WTC11 (cell line): ENCODE data around the gene SEL1L. TPM values are rescaled to one million over a fixed set of nuclear protein-coding genes. Genes with fewer than 3 reads are reported as not detected.

Experiments used
- ATAC-seq: fragments of 200-7000 bp; cut with Tn5 transposase; 2 replicates; pipeline ENCODE4 v1.10.0; 2021; ENCODE audit warnings: mild to moderate bottlenecking, moderate library complexity
- CTCF ChIA-PET: fragments of 300-600 bp; sonication (Branson Sonifier 250); formaldehyde crosslinking; loops from one replicate; lab custom pipeline; 2021; ENCODE audit warnings: antibody characterized with exemption; lab: Charles Lee
- POLR2A ChIA-PET: fragments of 350-600 bp; sonication (Branson Sonifier 250); formaldehyde crosslinking; loops from one replicate; lab custom pipeline; 2021; ENCODE audit warnings: antibody characterized with exemption; lab: Charles Lee
- DNase-seq: peaks from one replicate; pipeline ENCODE4 v3.0.0; 2021; ENCODE audit warnings: low spot score
- H3K27ac Mint-ChIP-seq: 2 replicates; pipeline ENCODE4 v1.8.0; 2021; ENCODE audit warnings: mixed read lengths
- H3K27me3 Mint-ChIP-seq: 2 replicates; pipeline ENCODE4 v1.8.0; 2021; ENCODE audit warnings: low read depth, mild to moderate bottlenecking, moderate library complexity, mixed read lengths
- H3K36me3 Mint-ChIP-seq: 2 replicates; pipeline ENCODE4 v1.8.0; 2021; ENCODE audit warnings: mixed read lengths
- H3K4me1 Mint-ChIP-seq: 2 replicates; pipeline ENCODE4 v1.8.0; 2022; ENCODE audit warnings: mixed read lengths
- H3K4me3 Mint-ChIP-seq: 2 replicates; pipeline ENCODE4 v1.8.0; 2021; ENCODE audit warnings: mild to moderate bottlenecking, moderate library complexity, mixed read lengths
- H3K9me3 Mint-ChIP-seq: 2 replicates; pipeline ENCODE4 v1.8.0; 2021; ENCODE audit warnings: mixed read lengths
- E2F5 ChIP-seq: sonication (generic); formaldehyde crosslinking; IDR thresholded peaks from 2 replicates; pipeline ENCODE4 v1.8.1; 2022; ENCODE audit warnings: mild to moderate bottlenecking, moderate library complexity, missing genetic modification reagents
- ERG ChIP-seq: fragments of 250-450 bp; sonication (Bioruptor Pico); IDR thresholded peaks from 2 replicates; pipeline ENCODE4 v1.8.0; 2021; ENCODE audit warnings: mild to moderate bottlenecking
- ESRRA ChIP-seq: sonication (generic); formaldehyde crosslinking; IDR thresholded peaks from 2 replicates; pipeline ENCODE4 v1.8.1; 2022; ENCODE audit warnings: mild to moderate bottlenecking, missing genetic modification reagents, borderline replicate concordance
- SMAD4 ChIP-seq: sonication (generic); formaldehyde crosslinking; IDR thresholded peaks from 2 replicates; pipeline ENCODE4 v1.8.0; 2022; ENCODE audit warnings: mild to moderate bottlenecking, missing genetic modification reagents
- SOX15 ChIP-seq: fragments of 250-450 bp; sonication (Bioruptor Pico); IDR thresholded peaks from 2 replicates; pipeline ENCODE4 v1.9.0; 2021; ENCODE audit warnings: mild to moderate bottlenecking
- ZBTB43 ChIP-seq: sonication (generic); formaldehyde crosslinking; IDR thresholded peaks from 2 replicates; pipeline ENCODE4 v1.8.1; 2023; ENCODE audit warnings: mild to moderate bottlenecking, missing genetic modification reagents
- ZNF232 ChIP-seq: sonication (generic); formaldehyde crosslinking; IDR thresholded peaks from 2 replicates; pipeline ENCODE4 v1.8.0; 2022; ENCODE audit warnings: mild to moderate bottlenecking, missing genetic modification reagents
- ZNF423 ChIP-seq: fragments of 250-450 bp; sonication (Bioruptor Pico); IDR thresholded peaks from 2 replicates; pipeline ENCODE4 v2.1.2; 2022; ENCODE audit warnings: mild to moderate bottlenecking, moderate library complexity
- total RNA-seq: library from RNA; stranded (reverse); gene quantifications from 3 replicates; pipeline ENCODE4 v1.2.3, GENCODE V29; 2021
- TF ChIP-seq, protein P1 (sequence below): sonication (generic); formaldehyde crosslinking; conservative IDR thresholded peaks from 2 replicates; pipeline ENCODE4 v1.8.1; 2023; ENCODE audit warnings: mild to moderate bottlenecking, low read depth, missing genetic modification reagents, moderate library complexity
- TF ChIP-seq, protein P2 (sequence below): fragments of 250-450 bp; sonication (Bioruptor Pico); IDR thresholded peaks from 2 replicates; pipeline ENCODE4 v2.1.2; 2022; ENCODE audit warnings: mild to moderate bottlenecking, moderate library complexity
- TF ChIP-seq, protein P3 (sequence below): sonication (generic); formaldehyde crosslinking; IDR thresholded peaks from 2 replicates; pipeline ENCODE4 v1.8.1; 2023; ENCODE audit warnings: mild to moderate bottlenecking, missing genetic modification reagents, moderate library complexity
- TF ChIP-seq, protein P4 (sequence below): fragments of 250-450 bp; sonication (Bioruptor Pico); IDR thresholded peaks from 2 replicates; pipeline ENCODE4 v1.9.0; 2021; ENCODE audit warnings: moderate library complexity, mild to moderate bottlenecking, inconsistent platforms, borderline replicate concordance

SEL1L gene
- total RNA-seq, 1 experiment from 2014 or later = 29.1 TPM

DNA sequence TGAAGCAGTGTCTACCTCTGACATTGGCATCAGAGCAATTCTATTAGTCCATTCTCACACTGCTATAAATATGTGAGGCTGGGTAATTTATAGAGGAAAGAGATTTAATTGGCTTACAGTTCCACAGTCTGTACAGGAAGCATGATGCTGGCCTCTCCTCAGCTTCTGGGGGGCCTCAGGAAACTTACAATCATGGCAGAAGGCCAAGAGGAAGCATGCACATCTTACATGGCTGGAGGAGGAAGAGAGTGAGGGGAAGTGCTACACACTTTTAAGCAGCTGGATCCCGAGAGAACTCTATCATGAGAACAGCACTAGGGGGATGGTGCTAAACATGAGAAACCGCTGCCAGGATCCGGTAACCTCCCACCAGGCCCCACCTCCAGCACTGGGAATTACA, 25.7 kb upstream of the SEL1L start:
- H3K4me3 Mint-ChIP-seq = no peak overlapping the region
- H3K9me3 Mint-ChIP-seq = 0 out of 2 replicates have a peak, but pooled peaks cover 4% of the 10 kb centered on the region
- H3K27me3 Mint-ChIP-seq = peaks cover 36% of the 10 kb centered on the region
- POLR2A ChIA-PET = no interaction called here
- TF ChIP-seq, protein P1, sequence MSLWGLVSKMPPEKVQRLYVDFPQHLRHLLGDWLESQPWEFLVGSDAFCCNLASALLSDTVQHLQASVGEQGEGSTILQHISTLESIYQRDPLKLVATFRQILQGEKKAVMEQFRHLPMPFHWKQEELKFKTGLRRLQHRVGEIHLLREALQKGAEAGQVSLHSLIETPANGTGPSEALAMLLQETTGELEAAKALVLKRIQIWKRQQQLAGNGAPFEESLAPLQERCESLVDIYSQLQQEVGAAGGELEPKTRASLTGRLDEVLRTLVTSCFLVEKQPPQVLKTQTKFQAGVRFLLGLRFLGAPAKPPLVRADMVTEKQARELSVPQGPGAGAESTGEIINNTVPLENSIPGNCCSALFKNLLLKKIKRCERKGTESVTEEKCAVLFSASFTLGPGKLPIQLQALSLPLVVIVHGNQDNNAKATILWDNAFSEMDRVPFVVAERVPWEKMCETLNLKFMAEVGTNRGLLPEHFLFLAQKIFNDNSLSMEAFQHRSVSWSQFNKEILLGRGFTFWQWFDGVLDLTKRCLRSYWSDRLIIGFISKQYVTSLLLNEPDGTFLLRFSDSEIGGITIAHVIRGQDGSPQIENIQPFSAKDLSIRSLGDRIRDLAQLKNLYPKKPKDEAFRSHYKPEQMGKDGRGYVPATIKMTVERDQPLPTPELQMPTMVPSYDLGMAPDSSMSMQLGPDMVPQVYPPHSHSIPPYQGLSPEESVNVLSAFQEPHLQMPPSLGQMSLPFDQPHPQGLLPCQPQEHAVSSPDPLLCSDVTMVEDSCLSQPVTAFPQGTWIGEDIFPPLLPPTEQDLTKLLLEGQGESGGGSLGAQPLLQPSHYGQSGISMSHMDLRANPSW (CRISPR knock-in tag) = no peak
- CTCF ChIA-PET = no interaction called here
- no peak for ATAC-seq
- H3K27ac Mint-ChIP-seq = no peak overlapping the region
- no peaks in the 10 kb centered on the region for H3K36me3 Mint-ChIP-seq
- DNase-seq = no peak
- H3K4me1 Mint-ChIP-seq = peaks cover 27% of the 10 kb centered on the region

GRCh38 chr14:81557146-81557545, 23.5 kb upstream of the SEL1L start:
- ChIA-PET CTCF (no interaction called here), POLR2A (no interaction called here)
- no peak for TF ChIP-seq ZNF232
- TF ChIP-seq, protein P2, sequence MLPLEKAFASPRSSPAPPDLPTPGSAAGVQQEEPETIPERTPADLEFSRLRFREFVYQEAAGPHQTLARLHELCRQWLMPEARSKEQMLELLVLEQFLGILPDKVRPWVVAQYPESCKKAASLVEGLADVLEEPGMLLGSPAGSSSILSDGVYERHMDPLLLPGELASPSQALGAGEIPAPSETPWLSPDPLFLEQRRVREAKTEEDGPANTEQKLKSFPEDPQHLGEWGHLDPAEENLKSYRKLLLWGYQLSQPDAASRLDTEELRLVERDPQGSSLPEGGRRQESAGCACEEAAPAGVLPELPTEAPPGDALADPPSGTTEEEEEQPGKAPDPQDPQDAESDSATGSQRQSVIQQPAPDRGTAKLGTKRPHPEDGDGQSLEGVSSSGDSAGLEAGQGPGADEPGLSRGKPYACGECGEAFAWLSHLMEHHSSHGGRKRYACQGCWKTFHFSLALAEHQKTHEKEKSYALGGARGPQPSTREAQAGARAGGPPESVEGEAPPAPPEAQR (CRISPR knock-in tag) = no peak
- H3K9me3 Mint-ChIP-seq = peaks cover 8% of the 10 kb centered on the region; the same call in 1 of the 2 replicates
- ATAC-seq (no peak), DNase-seq (no peak)
- no peaks in the 10 kb centered on the region for H3K36me3 Mint-ChIP-seq
- peaks cover 20% of the 10 kb centered on the region for H3K27me3 Mint-ChIP-seq
- H3K4me3 Mint-ChIP-seq = no peak overlapping the region
- peaks cover 16% of the 10 kb centered on the region for H3K4me1 Mint-ChIP-seq
- no peak overlapping the region for H3K27ac Mint-ChIP-seq

- no peak for TF ChIP-seq ESRRA (CRISPR knock-in tag)
- Mint-ChIP-seq H3K4me3 (no peak overlapping the region), H3K9me3 (peaks cover 13% of the 10 kb centered on the region; the same call in 1 of the 2 replicates), H3K27me3 (peaks cover 18% of the 10 kb centered on the region), H3K27ac (no peak overlapping the region), H3K36me3 (no peaks in the 10 kb centered on the region), H3K4me1 (peaks cover 5% of the 10 kb centered on the region)
- POLR2A ChIA-PET = no interaction called here
- ATAC-seq (no peak), DNase-seq (no peak)
- CTCF ChIA-PET = no interaction called here
These were observed 22.0 kb upstream of the SEL1L start for GRCh38 chr14:81555684-81556083.

- CTCF ChIA-PET = no interaction called here
- POLR2A ChIA-PET = no interaction called here
- ATAC-seq = no peak
- H3K27ac Mint-ChIP-seq = no peak overlapping the region
- H3K4me3 Mint-ChIP-seq = no peak overlapping the region
- peaks cover 13% of the 10 kb centered on the region; the same call in 1 of the 2 replicates for H3K9me3 Mint-ChIP-seq
- TF ChIP-seq ERG (CRISPR knock-in tag) = no peak
- TF ChIP-seq ZNF423 (CRISPR knock-in tag) = no peak
- TF ChIP-seq SOX15 = no peak
- TF ChIP-seq ZBTB43 (CRISPR knock-in tag) = no peak
- TF ChIP-seq E2F5 = no peak
- no peak for TF ChIP-seq SMAD4 (CRISPR knock-in tag)
- TF ChIP-seq, protein P2 (CRISPR knock-in tag) = no peak
- TF ChIP-seq, protein P3, sequence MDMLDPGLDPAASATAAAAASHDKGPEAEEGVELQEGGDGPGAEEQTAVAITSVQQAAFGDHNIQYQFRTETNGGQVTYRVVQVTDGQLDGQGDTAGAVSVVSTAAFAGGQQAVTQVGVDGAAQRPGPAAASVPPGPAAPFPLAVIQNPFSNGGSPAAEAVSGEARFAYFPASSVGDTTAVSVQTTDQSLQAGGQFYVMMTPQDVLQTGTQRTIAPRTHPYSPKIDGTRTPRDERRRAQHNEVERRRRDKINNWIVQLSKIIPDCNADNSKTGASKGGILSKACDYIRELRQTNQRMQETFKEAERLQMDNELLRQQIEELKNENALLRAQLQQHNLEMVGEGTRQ (CRISPR knock-in tag) = no peak
- TF ChIP-seq, protein P4, sequence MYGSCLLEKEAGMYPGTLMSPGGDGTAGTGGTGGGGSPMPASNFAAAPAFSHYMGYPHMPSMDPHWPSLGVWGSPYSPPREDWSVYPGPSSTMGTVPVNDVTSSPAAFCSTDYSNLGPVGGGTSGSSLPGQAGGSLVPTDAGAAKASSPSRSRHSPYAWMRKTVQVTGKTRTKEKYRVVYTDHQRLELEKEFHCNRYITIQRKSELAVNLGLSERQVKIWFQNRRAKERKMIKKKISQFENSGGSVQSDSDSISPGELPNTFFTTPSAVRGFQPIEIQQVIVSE = no peak
- no peak for DNase-seq
- no peaks in the 10 kb centered on the region for H3K36me3 Mint-ChIP-seq
- peaks cover 14% of the 10 kb centered on the region for H3K27me3 Mint-ChIP-seq
- H3K4me1 Mint-ChIP-seq = no peaks in the 10 kb centered on the region
These were observed 21.4 kb upstream of the SEL1L start for GRCh38 chr14:81555051-81555450.
